ENCODE measurements around the gene GABRG3.

GRCh38 chr15:27408428-27408827, 437.4 kb downstream of the GABRG3 start:
- TF ChIP-seq CTCF (IDR thresholded peaks at IDR 0.05), result no peak
- no peak for TF ChIP-seq POLR2A (IDR thresholded peaks at IDR 0.05)
- TF ChIP-seq POLR2AphosphoS5 (IDR thresholded peaks at IDR 0.05), result no peak

Data from breast epithelium (tissue), 3 donors.